Mucosa of descending colon (tissue), 3 donors: Measurements from ENCODE around the gene PEX11G. TPM values are rescaled to one million over a fixed set of nuclear protein-coding genes. Genes with fewer than 3 reads are reported as not detected.

ENCODE experiments used
- ATAC-seq: fragments of 200-7000 bp; cut with Tn5 transposase; one replicate; pipeline ENCODE4 v1.9.1; 2020; ENCODE audit warnings: mild to moderate bottlenecking, moderate library complexity
- DNase-seq, 3 donors: peaks; one replicate each; pipeline ENCODE4 v3.0.0-alpha.2; 2020
- H3K36me3 ChIP-seq: fragments of 200-600 bp; one replicate; pipeline ENCODE4 v1.8.0; 2021; ENCODE audit warnings: low read depth, mild to moderate bottlenecking
- H3K4me1 ChIP-seq: fragments of 200-600 bp; one replicate; pipeline ENCODE4 v1.8.0; 2021; ENCODE audit warnings: low read depth, mild to moderate bottlenecking
- H3K4me3 ChIP-seq: fragments of 200-600 bp; one replicate; pipeline ENCODE4 v1.8.0; 2021; ENCODE audit warnings: mild to moderate bottlenecking
- H3K9me3 ChIP-seq: fragments of 200-600 bp; one replicate; pipeline ENCODE4 v1.8.0; 2021; ENCODE audit warnings: mild to moderate bottlenecking
- CTCF ChIP-seq: fragments of 200-600 bp; IDR thresholded peaks from one replicate; pipeline ENCODE4 v1.8.0; 2022; ENCODE audit warnings: antibody characterized with exemption, mild to moderate bottlenecking
- intact Hi-C, 2 donors: fragments of 100-400 bp; cut with DNase I in 1 of 2; cut with micrococcal nuclease in 1 of 2; formaldehyde crosslinking; loops; one replicate each; pipeline versions ENCODE4 v1.11.0 to v1.11.1; 2022; cut with DNase I, micrococcal nuclease
- total RNA-seq, 3 donors: library from RNA; stranded (reverse); fragmentation: NEBNext Ultra II Directional in 2 of 3; extraction: Animal tissue kit (Norgen Biotek cat#: 25700) in 2 of 3; gene quantifications; one replicate each; pipeline versions ENCODE4 v1.2.1 to v1.2.4, GENCODE V29; 2021 to 2023
- donor health status: DM: no; HTN: no; CAD: no; lungs with moderate emphysema.
- donor health status: DM: no; HTN: no; CAD: no.
- donor health status: DM: no; HTN: yes; CAD: no.

The PEX11G gene
- total RNA-seq, 3 donors from 2014 or later, result 4.0 to 9.5 (median 8.1) TPM

GRCh38 chr19:7519361-7520130 lies 30.7 kb upstream of the PEX11G start:
- peaks cover 23% of the 10 kb centered on the region for H3K4me1 ChIP-seq
- H3K9me3 ChIP-seq, result no peaks in the 10 kb centered on the region
- no peak overlapping the region for H3K4me3 ChIP-seq
- no peak for TF ChIP-seq CTCF
- ATAC-seq (no peak), DNase-seq (no peak)
- no peaks in the 10 kb centered on the region for H3K36me3 ChIP-seq
- intact Hi-C loops, result no loop called here

- no peak for TF ChIP-seq CTCF
- no peak overlapping the region for H3K4me3 ChIP-seq
- DNase-seq (no peak), ATAC-seq (no peak)
- no peaks in the 10 kb centered on the region for H3K36me3 ChIP-seq
- peaks cover 9% of the 10 kb centered on the region for H3K4me1 ChIP-seq
- intact Hi-C loops, result no loop called here
- H3K9me3 ChIP-seq, result no peaks in the 10 kb centered on the region
Measured at GRCh38 chr19:7516878-7517277, 28.0 kb upstream of the PEX11G start.

- no peaks in the 10 kb centered on the region for H3K9me3 ChIP-seq
- ATAC-seq (no peak), DNase-seq (peak in 1 of 3 donors; percentile 55)
- H3K4me1 ChIP-seq, result peaks cover 5% of the 10 kb centered on the region
- peak overlapping the region; percentile 34 for H3K4me3 ChIP-seq
- intact Hi-C loops, result no loop called here
- no peaks in the 10 kb centered on the region for H3K36me3 ChIP-seq
- TF ChIP-seq CTCF, result no peak
Measured at GRCh38 chr19:7516333-7516732, 27.5 kb upstream of the PEX11G start.

GRCh38 chr19:7515645-7516151 lies 26.9 kb upstream of the PEX11G start, which contains the start of gene ZNF358:
Gene ZNF358 (plus strand): TSS chr19:7516103. CDS start chr19:7519243, 3,140 bp downstream.
- H3K9me3 ChIP-seq, result no peaks in the 10 kb centered on the region
- no peaks in the 10 kb centered on the region for H3K36me3 ChIP-seq
- DNase-seq, result peak; percentile 85 to 90 (median 86)
- intact Hi-C loops, result no loop called here
- H3K4me1 ChIP-seq, result peaks cover 5% of the 10 kb centered on the region
- ATAC-seq, result peak; percentile 96
- peak within 1 kb of the TSS; percentile 34 for H3K4me3 ChIP-seq
- no peak for TF ChIP-seq CTCF

- TF ChIP-seq CTCF, result no peak
- no peak overlapping the region for H3K4me3 ChIP-seq
- ATAC-seq (peak; percentile 2), DNase-seq (peak in 1 of 3 donors; percentile 58)
- no peaks in the 10 kb centered on the region for H3K36me3 ChIP-seq
- H3K4me1 ChIP-seq, result peaks cover 5% of the 10 kb centered on the region
- H3K9me3 ChIP-seq, result no peaks in the 10 kb centered on the region
- intact Hi-C loops, result no loop called here
Measured at GRCh38 chr19:7515110-7515644, 26.3 kb upstream of the PEX11G start.
